ENCODE measurements around the gene VASH1.

- TF ChIP-seq ZNF274 (IDR thresholded peaks at IDR 0.05; ENCODE audit: low read depth, low read length) (no peak), YY1 (IDR thresholded peaks at IDR 0.05; ENCODE audit: insufficient read depth, insufficient read length) (no peak), SUZ12 (IDR thresholded peaks at IDR 0.05; ENCODE audit: extremely low read depth, insufficient read depth, insufficient read length) (no peak)
Observed at GRCh38 chr14:76755610-76756370, 5.5 kb upstream of the VASH1 start.
